Endothelial cell of coronary artery (primary cell): ENCODE data around the gene CANX. TPM values are rescaled to one million over a fixed set of nuclear protein-coding genes. Genes with fewer than 3 reads are reported as not detected.

Experiments used
- total RNA-seq: library from RNA; depleted of rRNA; stranded (reverse); fragments of >200 nt; gene quantifications from 2 replicates; pipeline ENCODE4 v1.2.3, GENCODE V29; 2014

Gene CANX, protein sequence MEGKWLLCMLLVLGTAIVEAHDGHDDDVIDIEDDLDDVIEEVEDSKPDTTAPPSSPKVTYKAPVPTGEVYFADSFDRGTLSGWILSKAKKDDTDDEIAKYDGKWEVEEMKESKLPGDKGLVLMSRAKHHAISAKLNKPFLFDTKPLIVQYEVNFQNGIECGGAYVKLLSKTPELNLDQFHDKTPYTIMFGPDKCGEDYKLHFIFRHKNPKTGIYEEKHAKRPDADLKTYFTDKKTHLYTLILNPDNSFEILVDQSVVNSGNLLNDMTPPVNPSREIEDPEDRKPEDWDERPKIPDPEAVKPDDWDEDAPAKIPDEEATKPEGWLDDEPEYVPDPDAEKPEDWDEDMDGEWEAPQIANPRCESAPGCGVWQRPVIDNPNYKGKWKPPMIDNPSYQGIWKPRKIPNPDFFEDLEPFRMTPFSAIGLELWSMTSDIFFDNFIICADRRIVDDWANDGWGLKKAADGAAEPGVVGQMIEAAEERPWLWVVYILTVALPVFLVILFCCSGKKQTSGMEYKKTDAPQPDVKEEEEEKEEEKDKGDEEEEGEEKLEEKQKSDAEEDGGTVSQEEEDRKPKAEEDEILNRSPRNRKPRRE
- 661 and 812 TPM in 2 replicates for total RNA-seq

DNA sequence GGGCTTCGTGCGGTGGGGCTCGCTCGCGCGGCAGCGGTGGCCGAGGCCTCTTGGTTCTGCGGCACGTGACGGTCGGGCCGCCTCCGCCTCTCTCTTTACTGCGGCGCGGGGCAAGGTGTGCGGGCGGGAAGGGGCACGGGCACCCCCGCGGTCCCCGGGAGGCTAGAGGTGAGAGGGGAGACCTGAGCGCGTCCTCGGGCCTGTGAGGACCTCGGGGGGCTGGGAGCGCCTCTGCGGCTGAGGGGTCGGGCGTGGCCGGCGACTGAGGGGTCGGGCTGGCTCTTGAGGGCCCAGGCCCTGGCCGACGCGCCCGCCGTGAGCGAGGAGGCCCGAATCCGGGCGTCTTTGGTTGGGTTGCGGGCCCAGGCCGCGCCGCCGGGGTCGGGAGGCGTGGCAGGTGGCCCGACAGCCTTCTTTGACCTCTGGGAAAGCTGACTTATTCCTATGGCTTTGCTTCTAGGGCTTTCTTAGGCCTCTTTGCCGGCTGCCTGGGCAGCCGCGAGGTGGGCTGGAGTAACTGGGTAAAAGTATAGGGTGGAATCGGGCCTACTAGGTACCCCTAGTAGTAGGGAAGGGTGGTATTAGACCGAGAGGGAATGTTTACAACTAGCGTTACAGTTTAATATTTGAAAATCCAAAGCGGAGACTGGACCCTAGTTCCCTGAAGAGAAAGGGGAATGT is at the start of gene CANX:
Gene CANX (plus strand): TSS at position 33 of the 681 bp plus-strand sequence. CDS start 6,715 bp downstream, outside the sequence.

DNA sequence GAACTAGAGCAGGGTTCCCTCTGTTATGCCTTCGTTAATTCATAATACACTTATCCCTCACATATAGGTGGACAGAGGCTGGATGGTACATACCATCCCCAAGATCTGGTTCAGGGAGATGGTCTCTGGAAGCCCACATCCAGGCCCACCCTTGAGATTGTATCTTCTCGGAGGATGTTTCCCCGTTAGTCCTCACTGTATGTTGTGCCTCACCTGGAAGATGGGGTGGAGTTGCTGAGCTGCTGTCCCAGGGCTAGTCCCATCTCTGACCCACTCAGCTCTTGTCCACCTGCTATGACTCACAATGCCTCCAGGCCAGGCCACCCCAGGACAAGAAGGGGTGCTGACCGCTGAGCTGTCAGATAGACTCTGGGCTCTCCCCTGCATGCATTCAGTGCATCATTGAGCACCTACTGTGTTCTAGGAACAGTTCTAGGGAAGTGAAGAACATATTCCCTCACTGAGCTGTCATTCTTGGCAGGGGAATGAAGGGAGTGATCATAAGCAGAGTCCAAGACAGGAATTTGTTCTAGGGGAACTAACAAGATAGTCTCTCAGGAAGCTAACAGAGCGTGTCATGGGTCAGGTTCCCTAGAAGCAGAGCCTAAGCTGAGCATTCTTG is 17.9 kb upstream of the CANX start, which contains the start of gene CBY3:
Gene CBY3 (minus strand): TSS at position 255 of the 622 bp plus-strand sequence. CDS start 116 bp downstream, at position 139.

DNA sequence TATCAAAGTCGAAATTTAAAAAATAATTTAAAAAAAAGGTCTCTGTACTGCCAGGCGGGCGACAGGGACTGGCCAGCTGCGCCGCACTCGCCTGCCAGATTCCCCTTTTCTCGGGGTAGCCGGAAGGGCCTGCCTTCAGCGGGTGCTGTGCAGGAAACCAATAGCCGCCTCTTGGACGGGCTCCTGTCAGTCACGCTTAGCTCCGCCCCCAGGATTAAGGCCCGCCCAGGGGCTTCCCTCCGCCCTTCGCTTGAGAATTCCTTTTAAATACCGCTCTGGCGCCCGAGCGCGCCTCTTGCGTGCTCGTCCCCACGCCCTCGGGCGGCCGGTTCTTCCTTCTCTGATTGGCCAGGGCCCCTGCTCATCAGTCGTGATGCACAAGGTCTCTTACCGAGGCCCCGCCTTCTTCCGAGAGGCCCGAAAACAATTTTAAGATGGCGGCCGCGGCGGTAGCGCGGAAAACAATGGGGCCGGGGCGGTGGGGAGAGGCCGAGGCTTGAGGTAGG is 33.7 kb downstream of the CANX start, which contains the start of gene MAML1:
Gene MAML1 (plus strand): TSS at position 411 of the 506 bp plus-strand sequence. CDS start 291 bp downstream, outside the sequence.

Other genes with a start within 250 kb of the CANX start
- gene RUFY1, start 148.4 kb upstream of the CANX start, total RNA-seq = 40.1 and 65.0 TPM in 2 replicates
- 864 and 891 TPM in 2 replicates for gene HNRNPH1, start 75.3 kb upstream of the CANX start, total RNA-seq
- 0.09 and 0.18 TPM in 2 replicates for gene CBY3, start 17.9 kb upstream of the CANX start, total RNA-seq
- gene MAML1, start 33.9 kb downstream of the CANX start, total RNA-seq = 5.6 and 8.0 TPM in 2 replicates
- 1.1 and 1.2 TPM in 2 replicates for gene LTC4S, start 95.0 kb downstream of the CANX start, total RNA-seq
- 130 and 211 TPM in 2 replicates for gene MGAT4B, start 107.9 kb downstream of the CANX start, total RNA-seq
- 355 and 525 TPM in 2 replicates for gene SQSTM1, start 121.9 kb downstream of the CANX start, total RNA-seq
- gene MRNIP, start 159.8 kb downstream of the CANX start, total RNA-seq = 10.2 and 17.2 TPM in 2 replicates
- gene TBC1D9B, start 208.9 kb downstream of the CANX start, total RNA-seq = 46.2 and 64.1 TPM in 2 replicates